Activated CD4-positive, alpha-beta T cell treated with anti-CD3 and anti-CD28 coated beads, Interleukin-10, Interleukin-2, amounts not matched to agents 100 ng/mL and 50 ng/mL, durations not matched to agents 16 hours and 8 hours (primary cell): ENCODE results near the gene NDUFB10.
"Not testable (repeated sequence)": the region's sequence is repeated elsewhere in the genome, so short reads cannot be mapped to it uniquely, and the experiment has no call there.

Experiments
- DNase-seq: peaks from one replicate; pipeline ENCODE4 v3.0.0-alpha.2; 2020

The NDUFB10 gene

DNA sequence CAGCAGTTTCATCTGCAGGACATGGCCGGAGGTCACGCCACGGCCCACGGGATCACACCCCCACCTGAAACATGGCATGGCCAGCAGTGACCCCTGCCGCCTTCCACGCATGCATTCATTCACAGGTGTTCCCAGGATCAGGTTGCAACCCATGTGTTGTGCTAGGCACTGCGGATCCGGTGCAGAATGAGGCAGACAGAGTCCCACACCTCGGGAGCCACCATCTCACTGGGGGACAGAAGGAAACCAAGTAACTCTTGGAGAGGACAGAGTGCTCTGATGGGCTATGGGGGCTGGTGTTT is 12.0 kb upstream of the NDUFB10 start:
- no peak for DNase-seq

DNA sequence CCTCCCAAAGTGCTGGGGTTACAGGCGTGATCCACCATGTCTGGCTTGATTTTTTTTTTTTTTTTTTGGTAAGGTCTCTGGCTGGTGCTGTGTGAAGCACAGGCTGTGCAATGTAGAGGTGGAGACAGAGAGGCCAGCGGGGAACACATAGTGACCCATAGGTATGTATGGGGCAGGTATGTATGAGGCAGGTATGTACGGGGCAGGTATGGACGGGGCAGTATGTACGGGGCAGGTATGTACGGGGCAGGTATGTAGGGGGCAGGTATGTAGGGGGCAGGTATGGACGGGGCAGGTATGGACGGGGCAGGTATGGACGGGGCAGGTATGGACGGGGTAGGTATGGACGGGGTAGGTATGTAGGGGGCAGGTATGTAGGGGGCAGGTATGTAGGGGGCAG is 9.8 kb upstream of the NDUFB10 start:
- no peak for DNase-seq

DNA sequence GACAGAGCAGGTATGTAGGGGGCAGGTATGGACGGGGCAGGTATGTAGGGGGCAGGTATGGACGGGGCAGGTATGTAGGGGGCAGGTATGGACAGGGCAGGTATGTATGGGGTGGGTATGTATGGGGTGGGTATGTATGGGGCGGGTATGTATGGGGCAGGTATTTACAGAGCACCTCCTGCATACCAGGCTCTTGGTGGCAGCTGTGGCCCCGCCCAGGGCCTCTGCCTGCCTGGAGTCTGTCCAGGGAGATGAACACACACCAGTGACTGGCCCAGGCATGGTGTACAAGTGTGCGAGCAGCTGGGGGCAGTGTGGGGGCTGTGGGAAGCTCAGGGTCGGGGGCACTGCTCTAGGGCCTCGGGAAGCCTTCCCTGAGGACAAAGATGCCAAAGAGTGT is 9.3 kb upstream of the NDUFB10 start:
- no peak for DNase-seq

DNA sequence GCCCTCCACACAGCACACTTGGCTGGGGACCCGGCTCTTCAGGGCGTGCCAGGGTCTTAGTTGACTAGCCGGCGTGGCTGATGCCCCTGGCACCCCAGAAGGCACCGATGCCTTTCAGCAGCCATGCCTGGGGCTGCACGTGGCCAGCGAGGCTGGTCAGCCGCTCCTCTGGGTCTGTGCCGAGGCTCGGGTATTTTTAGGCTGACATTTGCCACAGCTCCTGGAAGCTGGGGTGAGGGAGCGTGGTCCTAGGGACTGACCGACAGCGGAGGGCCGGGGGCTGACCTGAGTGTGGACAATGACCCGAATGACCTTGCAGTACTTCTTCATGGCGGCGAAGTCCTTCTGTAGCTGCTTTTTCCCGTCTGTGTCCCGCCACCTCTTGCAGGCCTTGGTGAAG is 8.8 kb upstream of the NDUFB10 start:
- no peak for DNase-seq

DNA sequence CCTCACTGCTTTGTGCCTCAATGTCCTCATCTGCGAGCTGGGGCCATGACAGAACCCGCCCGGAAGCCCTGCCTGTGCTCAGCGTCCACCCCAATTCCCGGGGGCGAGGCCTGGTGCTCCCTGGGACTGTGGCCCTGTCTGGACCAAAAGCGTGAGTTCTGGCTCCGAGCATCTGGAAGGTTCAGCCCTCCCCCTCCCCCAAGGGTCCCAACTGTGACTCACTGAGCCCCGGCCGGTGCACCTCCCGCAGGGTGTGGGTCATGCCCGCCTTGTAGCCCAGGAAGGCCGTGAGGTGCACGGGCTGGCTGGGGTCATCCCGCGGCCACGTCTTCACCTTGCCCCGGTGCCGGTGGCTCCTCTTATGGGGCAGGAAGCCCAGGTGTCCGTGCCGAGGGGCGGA is 5.6 kb upstream of the NDUFB10 start:
- DNase-seq: no peak

DNA sequence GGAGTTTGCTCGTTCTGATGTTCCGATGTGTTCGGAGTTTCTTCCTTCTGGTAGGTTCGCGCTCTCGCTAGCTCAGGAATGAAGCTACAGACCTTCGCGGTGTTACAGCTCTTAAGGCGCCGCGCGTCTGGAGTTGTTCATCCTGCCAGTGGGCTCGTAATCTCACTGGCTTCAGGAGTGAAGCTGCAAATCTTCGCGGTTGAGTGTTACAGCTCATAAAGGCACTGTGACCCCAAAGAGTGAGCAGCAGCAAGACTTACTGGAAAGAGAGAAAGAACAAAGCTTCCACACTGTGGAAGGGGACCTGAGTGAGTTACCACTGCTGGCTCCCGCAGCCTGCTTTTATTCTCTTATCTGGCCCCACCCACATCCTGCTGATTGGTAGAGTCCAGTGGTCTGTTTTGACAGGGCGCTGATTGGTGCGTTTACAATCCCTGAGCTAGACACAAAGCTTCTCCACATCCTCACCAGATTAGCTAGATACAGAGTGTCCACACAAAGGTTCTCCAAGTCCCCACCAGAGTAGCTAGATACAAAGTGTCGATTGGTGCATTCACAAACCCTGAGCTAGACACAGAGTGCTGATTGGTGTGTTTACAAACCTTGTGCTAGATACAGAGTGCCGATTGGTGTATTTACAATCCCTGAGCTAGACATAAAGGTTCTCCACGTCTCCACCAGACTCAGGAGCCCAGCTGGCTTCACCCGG is 1.8 kb upstream of the NDUFB10 start:
- not testable (repeated sequence) for DNase-seq

DNA sequence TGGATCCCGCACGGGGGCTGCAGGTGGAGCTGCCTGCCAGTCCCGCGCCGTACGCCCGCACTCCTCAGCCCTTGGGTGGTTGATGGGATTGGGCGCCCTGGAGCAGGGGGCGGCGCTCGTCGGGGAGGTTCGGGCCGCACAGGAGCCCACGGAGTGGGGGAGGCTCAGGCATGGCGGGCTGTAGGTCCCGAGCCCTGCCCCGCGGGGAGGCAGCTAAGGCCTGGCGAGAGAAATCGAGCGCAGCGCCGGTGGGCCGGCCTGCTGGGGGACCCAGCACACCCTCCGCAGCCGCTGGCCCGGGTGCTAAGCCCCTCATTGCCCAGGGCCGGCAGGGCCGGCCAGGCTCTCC is 1.2 kb upstream of the NDUFB10 start:
- DNase-seq: not testable (repeated sequence)

DNA sequence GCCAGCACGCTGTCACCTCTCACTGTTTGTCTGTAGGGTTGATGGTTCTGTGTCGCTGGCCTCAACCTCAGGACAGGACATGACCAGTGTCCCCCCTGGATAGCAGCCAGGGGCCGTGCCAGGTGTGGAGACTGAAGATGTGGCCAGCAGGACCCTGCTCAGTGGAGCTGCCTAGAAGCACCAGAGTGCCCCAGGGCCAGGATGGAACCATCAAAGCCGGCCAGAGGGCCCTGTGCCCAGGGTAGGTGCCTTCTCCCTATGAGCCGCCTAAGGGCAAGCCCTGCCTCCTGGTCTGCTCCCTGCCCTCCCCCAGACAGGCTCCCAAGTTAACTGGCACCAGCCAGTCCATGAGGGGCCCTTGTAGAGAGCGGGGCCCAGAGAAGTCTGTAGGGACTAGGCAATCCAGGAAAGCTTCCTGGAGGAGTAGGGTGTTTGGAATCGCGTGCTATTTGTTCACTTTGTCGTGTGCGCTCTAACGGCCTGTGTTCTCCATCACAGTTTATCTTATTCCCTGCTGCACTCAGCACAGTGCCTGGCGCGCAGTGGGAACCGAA is 546 bp upstream of the NDUFB10 start:
- DNase-seq: no peak

DNA sequence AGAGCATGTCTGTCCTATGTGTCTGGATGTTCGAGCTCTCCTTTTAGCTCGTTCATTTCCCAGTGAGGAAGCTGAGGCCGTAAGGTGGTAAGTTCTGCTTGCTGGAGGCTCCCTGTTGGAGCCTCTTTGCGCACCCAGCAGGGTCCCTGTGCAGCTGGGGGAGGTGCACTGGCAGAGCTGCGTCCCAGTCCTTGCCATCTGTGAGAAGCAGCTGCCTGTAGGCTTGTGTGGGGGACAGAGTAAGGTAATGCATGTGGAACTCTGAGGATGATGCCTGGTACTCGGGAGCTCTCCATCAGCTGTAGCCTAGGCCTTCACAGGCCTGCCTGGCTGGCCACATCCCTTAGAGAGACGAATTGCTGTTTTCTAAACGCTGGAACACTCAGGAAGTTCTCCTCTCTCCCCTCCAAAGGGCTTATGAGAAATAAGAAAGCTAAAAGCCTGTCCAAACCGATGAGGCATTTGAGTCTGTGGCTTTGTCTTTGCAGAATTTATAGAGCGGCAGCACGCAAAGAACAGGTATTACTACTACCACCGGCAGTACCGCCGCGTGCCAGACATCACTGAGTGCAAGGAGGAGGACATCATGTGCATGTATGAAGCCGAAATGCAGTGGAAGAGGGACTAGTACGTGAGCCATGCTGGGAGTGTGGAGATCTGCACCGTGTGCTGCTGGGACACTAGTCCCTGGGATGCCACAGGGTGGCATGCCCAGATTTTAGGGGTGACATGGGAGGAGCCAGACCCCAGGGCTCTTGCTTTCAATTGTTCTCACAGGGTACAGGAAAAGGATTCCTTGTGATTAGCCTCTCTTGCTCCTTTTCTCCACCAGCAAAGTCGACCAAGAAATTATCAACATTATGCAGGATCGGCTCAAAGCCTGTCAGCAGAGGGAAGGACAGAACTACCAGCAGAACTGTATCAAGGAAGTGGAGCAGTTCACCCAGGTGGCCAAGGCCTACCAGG is 1.6 kb downstream of the NDUFB10 start:
- DNase-seq: peak; percentile 76

DNA sequence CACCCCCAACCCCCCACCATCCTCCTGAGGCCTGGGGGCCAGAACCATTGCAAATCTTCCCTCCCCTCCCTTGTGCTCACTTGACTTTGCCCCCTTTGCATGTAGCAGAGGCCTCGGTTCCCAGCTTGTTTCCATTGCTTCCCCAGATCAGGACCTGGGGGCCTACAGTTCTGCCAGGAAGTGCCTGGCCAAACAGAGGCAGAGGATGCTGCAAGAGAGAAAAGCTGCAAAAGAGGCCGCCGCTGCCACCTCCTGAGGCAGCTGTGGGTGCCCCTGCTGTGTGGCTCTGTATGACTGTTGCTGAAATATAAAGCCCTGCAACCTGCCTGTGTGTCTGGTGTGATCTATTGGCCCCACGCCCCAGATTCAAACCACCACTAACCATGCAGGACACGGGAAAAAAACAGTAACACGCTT is 2.3 kb downstream of the NDUFB10 start:
- DNase-seq: peak; percentile 69

DNA sequence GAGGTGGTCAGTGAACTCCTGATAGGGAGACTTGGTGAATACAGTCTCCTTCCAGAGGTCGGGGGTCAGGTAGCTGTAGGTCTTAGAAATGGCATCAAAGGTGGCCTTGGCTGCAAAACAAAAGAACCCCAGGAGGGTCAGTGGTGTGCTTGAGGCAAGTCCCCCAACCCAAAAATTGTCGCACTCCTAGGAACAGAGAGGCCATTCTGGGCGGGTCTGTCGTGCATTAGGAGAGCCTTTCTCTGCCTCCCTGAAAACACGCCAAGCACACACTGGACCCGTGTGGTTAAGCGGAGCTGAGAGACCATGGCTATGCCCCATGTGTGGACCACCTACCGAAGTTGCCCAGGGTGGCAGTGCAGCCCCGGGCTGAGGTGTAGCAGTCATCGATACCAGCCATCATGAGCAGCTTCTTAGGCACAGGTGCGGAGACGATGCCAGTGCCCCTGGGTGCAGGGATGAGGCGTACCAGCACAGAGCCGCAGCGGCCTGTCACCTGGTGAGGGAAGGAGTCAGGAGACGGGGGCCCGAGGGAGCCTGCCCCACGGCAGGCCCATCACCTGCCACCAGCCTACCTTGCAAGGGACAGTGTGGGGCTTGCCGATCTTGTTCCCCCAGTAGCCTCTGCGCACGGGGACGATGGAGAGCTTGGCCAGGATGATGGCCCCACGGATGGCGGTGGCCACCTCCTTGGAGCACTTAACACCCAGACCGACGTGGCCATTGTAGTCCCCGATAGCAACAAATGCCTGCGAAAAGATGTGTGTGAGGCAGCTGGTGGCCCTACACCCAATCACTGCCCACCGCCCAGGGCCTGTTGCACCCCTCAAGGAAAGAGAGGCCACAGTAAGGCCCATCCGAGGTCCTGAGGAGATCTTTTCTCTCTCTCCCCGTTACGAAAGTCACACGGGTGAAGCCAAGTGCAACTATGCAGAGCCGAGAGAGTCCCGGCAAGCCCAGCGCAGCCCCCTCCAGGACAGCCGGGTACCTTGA is 3.1 kb downstream of the NDUFB10 start:
- DNase-seq: not testable (repeated sequence)

DNA sequence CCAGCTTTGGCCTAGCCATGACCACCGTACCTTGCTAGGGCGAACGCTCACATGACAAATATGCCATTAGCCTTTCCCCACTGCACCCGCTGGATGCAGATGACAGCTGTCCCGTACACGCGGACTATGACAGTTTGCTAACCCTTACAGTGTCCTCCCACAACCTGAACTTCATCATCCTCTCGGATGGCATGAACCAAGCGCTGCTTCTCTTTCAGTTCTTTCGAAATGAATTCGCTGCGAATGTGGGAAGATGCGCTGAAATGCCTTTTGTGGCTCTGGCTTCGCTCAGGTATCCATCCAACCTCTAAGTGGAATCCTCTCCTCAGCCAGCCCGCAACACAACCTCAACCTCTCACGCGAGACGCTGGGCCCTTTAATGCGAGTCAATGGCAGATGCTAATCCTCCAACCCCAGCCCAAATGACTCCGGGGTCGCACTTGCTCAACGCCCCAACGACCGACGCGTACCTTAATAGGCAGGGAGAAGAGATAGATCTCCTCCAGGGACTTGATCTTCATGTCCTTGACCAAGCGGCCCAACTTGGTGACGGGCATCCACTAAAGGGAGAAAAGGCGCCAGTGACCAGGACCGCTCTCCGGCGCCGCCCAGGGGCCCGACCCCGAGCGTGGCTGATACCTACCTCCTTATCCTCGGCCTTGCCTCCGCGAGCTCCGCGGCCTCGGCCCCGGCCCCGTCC is 4.6 kb downstream of the NDUFB10 start:
- DNase-seq: peak; percentile 56

DNA sequence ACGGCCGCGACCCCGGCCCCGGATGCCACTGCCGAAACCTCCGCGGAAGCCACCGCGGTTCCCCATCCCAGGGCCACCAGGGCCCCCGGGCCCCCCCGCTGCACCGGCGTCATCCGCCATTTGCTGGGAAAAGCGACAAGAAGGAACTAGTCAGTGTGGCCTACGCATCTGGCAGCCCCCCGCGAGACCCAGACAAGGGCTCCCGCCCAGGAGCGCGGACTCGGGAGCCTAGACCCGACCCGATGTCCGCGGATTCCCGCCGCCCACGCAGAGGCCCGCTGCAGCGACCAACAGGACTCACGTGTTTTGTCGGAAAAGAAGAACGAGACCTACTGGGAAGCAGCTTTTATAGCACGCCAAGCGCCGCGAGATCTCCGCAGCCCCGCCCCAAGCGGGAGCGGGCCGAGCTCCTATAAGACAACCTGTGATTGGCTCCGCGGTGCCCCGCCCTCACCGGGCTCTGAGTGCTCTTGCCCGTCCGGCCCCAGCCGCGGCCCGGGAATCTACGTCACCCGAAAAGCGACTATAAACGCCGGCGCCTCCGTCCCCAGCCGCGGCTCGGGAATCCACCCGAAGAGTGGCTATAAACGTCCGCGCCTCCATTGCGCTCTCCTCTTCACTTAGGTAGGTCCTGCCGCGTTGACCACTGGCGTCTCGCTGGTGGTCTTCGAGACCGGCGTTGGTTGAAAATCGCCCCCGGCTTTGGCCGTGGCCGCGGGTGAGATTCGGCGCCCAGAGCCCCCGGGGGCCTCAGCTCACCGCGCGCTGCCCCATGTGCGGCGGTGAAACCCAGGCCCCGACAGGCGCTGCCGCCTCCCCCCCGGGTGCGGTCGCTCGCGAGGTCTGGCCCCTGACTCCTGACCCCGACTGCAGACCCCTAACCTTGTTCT is 5.4 kb downstream of the NDUFB10 start, which contains the start of gene RPS2:
TSS of gene RPS2 (minus strand) at position 321 of the 890 bp plus-strand sequence. CDS start at position 120, 201 bp downstream.
- peak; percentile 99 for DNase-seq

DNA sequence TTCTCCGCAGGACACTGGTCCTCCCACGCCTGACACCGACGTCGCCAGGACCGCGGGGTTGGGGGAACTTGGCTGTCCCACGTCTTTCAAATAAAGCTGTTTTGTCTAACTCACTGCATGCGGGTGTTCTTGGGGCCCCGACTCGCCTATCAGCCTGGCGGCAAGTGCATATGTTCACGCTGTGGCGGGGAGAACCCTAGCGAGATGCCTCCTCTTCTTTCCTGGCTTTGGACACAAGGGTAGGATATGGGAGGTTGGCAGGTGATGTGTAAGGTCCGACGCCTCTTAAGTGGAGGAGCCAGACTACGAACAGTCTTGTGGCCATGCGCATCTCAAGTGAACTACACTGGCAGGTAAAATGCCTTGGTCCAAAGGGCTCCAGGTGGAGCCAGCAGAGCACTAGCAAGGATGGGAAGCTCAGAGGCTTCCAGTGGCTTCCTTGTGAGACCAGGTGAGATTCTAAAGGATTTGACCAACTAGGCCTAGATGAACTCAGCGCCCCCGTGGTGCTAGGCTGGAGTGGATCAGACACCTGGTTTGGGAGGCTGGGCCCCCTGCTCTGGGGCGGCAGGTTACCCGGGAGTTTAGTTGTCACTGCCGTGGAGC is 6.2 kb downstream of the NDUFB10 start:
- DNase-seq: peak; percentile 27

DNA sequence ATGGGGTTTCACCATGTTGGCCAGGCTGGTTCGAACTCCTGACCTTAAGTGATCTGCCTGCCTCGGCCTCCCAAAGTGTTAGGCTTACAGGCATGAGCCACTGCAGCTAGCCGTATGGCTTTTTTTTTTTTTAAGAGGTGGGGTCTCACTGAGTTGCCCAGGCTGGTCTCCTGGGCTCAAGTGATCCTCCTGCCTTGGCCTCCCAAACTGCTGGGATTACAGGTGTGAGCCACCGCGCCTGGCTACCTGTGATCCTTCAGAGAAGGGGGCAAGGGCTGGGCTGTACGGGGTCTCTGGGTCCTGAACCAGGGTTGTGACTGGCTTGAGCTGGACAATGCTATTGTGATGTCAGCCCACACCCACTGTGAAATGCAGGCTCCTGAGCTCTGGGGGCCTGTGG is 7.1 kb downstream of the NDUFB10 start, which contains the start of gene RNF151:
TSS of gene RNF151 (plus strand) at position 397 of the 400 bp plus-strand sequence. CDS start 26 bp downstream, outside the sequence.
- DNase-seq: no peak

DNA sequence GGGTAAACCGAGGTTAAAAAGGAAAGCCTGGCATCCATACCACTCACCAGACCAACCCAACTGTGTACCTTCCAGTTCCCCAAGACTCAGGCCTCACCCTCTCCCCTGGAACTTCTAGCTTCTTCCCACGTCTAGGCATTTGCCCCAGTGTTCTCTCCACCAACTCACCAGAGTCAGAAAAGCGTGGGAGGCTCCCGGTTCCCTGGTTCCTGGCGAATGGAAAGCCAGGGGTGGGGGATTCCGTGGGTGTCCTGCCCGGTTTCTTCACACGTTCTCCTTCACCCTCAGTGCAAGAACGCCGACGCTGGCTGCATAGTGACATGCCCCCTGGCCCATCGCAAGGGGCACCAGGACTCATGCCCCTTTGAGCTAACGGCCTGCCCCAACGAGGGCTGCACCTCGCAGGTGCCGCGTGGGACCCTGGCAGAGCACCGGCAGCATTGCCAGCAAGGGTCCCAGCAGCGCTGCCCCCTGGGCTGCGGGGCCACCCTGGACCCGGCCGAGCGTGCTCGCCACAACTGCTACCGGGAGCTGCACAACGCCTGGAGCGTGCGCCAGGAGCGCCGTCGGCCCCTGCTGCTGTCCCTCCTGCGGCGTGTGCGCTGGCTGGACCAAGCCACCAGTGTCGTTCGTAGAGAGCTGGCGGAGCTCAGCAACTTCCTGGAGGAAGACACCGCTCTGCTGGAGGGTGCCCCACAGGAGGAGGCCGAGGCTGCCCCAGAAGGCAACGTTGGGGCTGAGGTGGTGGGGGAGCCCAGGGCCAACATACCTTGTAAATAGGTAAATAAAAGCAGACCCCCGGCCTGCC is 9.0 kb downstream of the NDUFB10 start:
- DNase-seq: no peak

DNA sequence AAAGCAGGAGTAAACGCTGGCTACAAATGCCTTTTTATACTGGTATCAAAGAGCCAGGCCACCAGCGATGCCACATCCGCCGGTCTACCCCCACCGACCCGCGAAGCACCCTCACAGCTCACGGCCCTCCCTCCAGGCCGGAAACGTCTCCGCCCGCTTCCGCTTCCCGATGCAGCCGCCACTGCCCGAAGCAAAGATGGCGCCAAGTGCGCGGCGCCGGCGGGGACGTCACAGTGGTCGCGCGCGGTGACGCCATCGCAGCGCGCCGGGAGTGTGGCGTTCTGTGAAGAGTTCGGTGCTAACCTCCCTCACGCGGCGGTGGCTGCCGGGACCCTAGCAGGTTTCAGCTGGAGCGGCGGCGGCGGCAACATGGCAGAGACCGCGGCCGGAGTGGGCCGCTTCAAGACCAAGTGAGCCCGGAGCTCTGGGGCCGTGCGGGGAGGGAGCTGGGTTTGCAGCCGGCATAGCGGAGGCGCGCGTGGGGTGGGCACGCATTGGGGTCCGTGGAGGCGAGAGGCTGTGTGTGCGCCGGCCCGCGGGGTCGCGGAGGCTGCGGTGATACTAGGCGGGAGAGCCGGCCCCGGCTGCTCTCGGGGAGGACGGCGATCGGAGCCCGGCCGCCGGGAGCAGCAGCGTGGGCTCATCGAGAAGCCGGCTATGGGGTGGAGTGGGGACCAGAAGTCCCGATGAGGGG is 12.6 kb downstream of the NDUFB10 start, which contains the start of gene TBL3:
TSS of gene TBL3 (plus strand) at position 258 of the 694 bp plus-strand sequence. CDS start at position 370, 112 bp downstream.
- peak; percentile 97 for DNase-seq

DNA sequence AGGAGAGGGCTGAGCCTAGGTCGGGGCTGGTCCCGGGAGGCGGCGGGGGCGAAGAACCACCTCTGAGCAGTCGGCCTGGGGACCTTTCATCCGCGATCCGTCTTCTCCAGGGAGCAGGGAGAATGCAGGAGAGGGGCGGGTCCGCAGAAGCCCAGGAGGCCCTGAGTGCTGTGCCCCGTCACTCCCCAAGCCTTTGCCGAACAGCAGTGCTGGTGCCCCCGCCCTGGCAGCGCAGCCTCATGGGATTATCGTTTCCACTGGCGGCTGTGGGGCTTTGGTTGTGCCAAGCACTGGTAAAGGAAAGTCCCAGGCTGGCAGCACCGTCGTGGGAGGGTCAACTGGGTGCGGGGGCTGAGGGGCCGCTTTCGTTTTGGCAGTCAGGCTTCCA is 13.1 kb downstream of the NDUFB10 start:
- peak; percentile 15 for DNase-seq
